ENCODE results near the gene ZDHHC18. TPM values are rescaled to one million over a fixed set of nuclear protein-coding genes. Genes with fewer than 3 reads are reported as not detected.

The ZDHHC18 gene, protein sequence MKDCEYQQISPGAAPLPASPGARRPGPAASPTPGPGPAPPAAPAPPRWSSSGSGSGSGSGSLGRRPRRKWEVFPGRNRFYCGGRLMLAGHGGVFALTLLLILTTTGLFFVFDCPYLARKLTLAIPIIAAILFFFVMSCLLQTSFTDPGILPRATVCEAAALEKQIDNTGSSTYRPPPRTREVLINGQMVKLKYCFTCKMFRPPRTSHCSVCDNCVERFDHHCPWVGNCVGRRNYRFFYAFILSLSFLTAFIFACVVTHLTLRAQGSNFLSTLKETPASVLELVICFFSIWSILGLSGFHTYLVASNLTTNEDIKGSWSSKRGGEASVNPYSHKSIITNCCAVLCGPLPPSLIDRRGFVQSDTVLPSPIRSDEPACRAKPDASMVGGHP
- 3.7 and 11.1 TPM in 2 replicates for total RNA-seq

DNA sequence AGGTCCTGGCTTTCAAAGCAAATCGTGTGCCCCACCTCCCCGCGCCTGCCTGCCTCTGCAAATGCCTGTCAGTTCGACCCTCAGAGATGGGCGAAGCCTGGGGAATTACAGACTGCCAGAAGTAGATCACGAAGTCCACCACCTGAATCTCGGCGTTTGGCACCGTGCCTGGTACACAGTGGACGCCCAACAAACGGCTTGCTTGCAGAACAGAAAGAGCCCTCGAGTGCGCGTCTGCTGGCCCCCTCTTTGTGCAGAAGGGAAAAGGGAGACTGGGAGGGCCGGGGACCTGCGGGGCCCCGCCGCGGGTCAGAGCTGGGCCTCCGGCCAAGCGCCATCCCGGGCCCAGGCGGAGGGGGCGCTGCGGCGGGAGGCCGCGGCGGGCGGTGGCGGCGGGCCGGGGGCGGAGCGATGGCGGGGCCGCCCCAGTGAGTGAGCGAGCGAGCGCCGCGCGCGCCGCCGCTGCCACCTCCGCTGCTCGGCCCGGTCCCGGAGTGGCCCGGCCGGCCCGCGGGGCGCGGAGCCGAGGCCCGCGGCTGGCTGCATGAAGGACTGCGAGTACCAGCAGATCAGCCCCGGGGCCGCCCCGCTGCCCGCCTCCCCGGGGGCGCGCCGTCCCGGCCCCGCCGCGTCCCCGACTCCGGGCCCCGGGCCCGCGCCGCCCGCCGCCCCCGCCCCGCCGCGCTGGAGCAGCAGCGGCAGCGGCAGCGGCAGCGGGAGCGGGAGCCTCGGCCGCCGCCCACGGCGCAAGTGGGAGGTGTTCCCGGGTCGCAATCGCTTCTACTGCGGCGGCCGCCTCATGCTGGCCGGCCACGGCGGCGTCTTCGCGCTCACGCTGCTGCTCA, at the start of gene ZDHHC18:
TSS of gene ZDHHC18 (plus strand) at position 428 of the 845 bp plus-strand sequence. CDS start at position 545, 117 bp downstream.

DNA sequence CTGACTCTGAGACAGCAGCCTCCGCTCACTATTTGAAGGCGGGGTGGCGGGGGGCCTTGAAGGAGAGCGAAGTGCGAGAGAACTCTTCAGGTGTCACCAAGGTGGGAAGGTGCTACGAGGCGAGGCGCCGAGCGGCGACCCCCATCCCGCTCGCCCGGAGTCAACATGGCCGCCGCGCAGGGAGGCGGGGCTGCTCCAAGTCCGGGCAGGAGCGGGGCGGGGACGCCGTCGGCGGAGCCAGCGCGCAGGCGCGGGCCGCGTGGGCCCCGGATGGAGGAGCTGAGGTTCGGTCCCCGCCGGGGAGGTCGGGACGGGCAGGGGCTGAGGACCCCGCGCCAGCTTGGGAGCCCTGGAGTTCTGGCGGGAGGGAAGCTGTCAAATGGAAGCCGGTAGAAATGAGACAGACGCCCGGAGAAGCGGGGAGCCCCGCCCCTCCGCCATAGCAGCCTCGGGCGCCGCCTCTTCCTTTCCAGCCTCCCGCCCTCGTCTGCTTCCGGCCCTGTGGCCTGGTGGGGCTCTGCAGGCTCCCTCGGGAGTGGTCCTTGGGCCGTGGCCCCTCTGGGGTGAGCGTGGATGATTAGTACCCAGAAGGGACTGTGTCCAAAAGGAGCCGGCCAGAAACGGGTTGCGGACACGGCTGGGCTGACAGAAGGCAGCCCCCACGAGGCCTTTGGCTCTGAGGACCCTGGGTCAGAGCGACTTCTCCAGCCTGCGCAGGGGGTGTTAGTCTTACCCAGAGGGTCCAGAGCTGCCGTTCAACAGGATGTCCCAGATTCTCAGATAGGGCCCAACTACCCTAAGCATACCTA, 38.6 kb upstream of the ZDHHC18 start, which contains the start of gene PIGV:
TSS of gene PIGV (plus strand) at position 245 of the 809 bp plus-strand sequence. CDS start 2,866 bp downstream, outside the sequence.

DNA sequence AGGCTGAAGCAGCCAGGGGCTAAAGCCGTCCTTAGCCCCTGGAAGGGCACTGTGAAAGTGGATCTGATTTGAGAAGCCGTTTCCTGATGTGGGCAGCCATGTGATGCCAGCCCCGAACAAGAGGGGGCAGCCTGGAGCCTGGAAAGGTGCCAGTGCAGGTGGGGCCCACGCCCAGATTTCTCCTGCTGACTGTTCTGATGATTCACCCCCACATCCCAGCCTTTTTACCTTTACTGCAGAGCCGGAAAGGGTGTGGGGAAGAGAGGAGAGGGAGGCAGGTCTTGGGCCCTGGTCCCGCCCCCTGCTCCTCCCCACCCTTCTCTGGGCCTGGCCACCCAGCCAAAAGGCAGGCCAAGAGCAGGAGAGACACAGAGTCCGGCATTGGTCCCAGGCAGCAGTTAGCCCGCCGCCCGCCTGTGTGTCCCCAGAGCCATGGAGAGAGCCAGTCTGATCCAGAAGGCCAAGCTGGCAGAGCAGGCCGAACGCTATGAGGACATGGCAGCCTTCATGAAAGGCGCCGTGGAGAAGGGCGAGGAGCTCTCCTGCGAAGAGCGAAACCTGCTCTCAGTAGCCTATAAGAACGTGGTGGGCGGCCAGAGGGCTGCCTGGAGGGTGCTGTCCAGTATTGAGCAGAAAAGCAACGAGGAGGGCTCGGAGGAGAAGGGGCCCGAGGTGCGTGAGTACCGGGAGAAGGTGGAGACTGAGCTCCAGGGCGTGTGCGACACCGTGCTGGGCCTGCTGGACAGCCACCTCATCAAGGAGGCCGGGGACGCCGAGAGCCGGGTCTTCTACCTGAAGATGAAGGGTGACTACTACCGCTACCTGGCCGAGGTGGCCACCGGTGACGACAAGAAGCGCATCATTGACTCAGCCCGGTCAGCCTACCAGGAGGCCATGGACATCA, 36.5 kb downstream of the ZDHHC18 start, which contains the start of gene SFN:
TSS of gene SFN (plus strand) at position 369 of the 904 bp plus-strand sequence. CDS start at position 433, 64 bp downstream.

DNA sequence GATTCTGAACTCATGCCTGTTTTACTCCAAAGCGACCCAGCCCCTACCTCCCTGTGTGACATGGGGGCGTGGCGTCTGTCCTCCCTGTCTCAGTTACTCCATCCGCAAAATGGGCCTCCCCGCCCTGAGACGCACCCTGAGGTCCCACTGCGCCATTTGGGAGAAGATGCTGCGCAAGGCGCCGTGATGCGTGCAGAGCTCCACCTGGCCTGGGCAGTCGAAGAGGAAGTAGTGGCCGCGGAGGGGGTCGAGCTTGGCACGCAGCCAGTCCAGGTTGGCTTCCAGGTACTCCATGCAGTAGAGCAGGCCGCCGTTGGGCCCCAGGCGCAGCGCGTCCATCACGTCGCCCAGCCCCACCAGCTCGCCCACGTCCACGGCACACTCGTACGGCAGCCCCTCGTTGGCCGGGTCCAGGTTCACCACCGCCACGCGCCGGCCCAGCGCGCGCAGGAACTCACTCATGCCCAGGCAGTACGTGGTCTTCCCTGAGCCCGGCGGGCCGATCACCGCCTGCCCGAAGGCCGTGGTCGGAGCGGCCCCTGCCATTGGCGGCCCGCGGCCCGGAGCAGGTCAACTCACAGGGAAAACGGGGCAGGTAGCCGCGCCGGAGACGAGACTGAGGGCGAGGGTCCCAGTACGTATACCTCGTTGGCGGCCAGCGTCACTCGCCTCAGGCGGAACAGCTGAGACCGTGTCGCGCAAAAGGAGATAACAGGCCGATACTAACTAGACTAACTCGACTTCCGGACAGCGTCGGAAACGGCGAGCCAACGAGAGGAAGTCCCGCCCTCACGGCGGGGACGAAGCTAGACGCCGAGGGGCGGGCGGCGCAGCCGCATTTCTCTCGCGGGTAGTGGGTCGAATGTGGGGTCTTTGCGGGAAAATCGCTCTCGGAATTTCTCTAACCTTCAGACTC, 63.3 kb downstream of the ZDHHC18 start, which contains the start of gene GPN2:
TSS of gene GPN2 (minus strand) at position 733 of the 916 bp plus-strand sequence. CDS start at position 546, 187 bp downstream.

DNA sequence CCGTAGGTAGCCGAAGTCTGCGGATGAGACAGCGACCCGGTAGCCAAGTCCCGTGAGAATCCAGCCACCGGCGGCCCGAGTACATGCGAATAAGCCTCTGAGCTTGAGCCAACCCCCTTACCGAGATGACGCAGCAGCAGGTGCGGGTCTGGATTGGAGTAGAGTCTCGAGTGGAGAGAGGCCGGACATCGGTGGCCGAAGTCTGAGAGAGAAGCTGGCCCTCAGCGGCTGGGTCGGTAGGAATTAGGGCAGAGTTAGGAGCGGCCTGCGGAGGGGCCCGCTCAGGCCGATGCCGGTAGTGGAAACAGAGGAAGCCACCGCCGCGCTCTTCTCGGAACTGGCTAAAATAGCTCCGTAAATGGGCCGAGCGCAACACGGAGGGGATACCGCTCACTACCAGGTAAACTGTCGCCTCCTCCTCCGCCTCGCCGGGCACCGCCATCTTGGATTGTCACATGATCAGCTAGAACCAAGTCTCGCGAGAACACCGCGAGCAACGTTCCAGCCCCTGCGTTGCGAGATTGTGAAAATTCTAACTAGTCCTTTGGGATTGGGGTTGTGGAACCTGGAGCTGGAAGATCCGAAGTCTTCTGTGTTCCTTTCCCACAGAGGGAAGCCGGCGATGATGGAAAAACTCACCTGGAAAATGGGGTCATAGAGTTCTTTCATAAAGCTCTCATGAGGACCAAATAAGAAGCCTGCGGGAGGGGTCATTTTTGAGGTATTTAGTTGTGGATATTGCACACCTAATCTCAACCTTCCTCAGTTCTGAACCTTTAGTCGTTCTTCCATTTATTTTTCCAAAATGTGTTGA, 73.7 kb downstream of the ZDHHC18 start, which contains the start of gene GPATCH3:
TSS of gene GPATCH3 (minus strand) at position 467 of the 814 bp plus-strand sequence. CDS start at position 442, 25 bp downstream.

Other genes with a start within 250 kb of the ZDHHC18 start
- gene ARID1A, start 130.7 kb upstream of the ZDHHC18 start, total RNA-seq, result 12.5 and 49.2 TPM in 2 replicates
- gene PIGV, start 38.7 kb upstream of the ZDHHC18 start, total RNA-seq, result 5.6 and 5.7 TPM in 2 replicates
- gene SFN, start 36.5 kb downstream of the ZDHHC18 start, total RNA-seq, result 0.16 and 0.25 TPM in 2 replicates
- gene GPN2, start 63.6 kb downstream of the ZDHHC18 start, total RNA-seq, result 6.6 and 12.5 TPM in 2 replicates
- gene GPATCH3, start 73.8 kb downstream of the ZDHHC18 start, total RNA-seq, result 9.1 and 11.4 TPM in 2 replicates
- not detected in 2 replicates for gene NR0B2, start 87.3 kb downstream of the ZDHHC18 start, total RNA-seq
- gene NUDC, start 95.1 kb downstream of the ZDHHC18 start, total RNA-seq, result 20.9 and 32.0 TPM in 2 replicates
- gene KDF1, start 133.8 kb downstream of the ZDHHC18 start, total RNA-seq, result not detected in 2 replicates
- gene TRNP1, start 167.0 kb downstream of the ZDHHC18 start, total RNA-seq, result 5.2 and 5.8 TPM in 2 replicates
- 0.25 and 0.81 TPM in 2 replicates for gene TENT5B, start 186.2 kb downstream of the ZDHHC18 start, total RNA-seq